Activated T-cell treated with anti-CD3 and anti-CD28 coated beads for 1 hour (primary cell): ENCODE measurements around the gene SLPI.

Experiments used
- DNase-seq: peaks from one replicate; pipeline ENCODE4 v3.0.0-alpha.2; 2020; ENCODE audit warnings: low read depth

Gene SLPI

GRCh38 chr20:45269754-45270270, 15.4 kb upstream of the SLPI start:
- DNase-seq = no peak

GRCh38 chr20:45269056-45269455, 14.7 kb upstream of the SLPI start:
- no peak for DNase-seq

GRCh38 chr20:45268531-45268930, 14.2 kb upstream of the SLPI start:
- DNase-seq = no peak

- DNase-seq = no peak
Measured at GRCh38 chr20:45266977-45267376, 12.6 kb upstream of the SLPI start.

- no peak for DNase-seq
Measured at GRCh38 chr20:45263556-45264266, 9.3 kb upstream of the SLPI start.

GRCh38 chr20:45258664-45259063, 4.3 kb upstream of the SLPI start:
- DNase-seq = no peak

- DNase-seq = no peak
Measured at GRCh38 chr20:45258259-45258658, 3.9 kb upstream of the SLPI start.

GRCh38 chr20:45257711-45258110, 3.3 kb upstream of the SLPI start:
- DNase-seq = no peak

- DNase-seq = no peak
Measured at GRCh38 chr20:45257161-45257560, 2.8 kb upstream of the SLPI start.

GRCh38 chr20:45253261-45253660, 1.1 kb downstream of the SLPI start:
- no peak for DNase-seq

- DNase-seq = no peak
Measured at GRCh38 chr20:45251884-45252560, 2.3 kb downstream of the SLPI start.

- DNase-seq = no peak
Measured at GRCh38 chr20:45248609-45249008, 5.8 kb downstream of the SLPI start.

GRCh38 chr20:45247865-45248264, 6.5 kb downstream of the SLPI start:
- DNase-seq = no peak

GRCh38 chr20:45246109-45246508, 8.3 kb downstream of the SLPI start:
- DNase-seq = no peak

GRCh38 chr20:45238139-45238538, 16.2 kb downstream of the SLPI start:
- no peak for DNase-seq

- no peak for DNase-seq
Measured at GRCh38 chr20:45235995-45236394, 18.4 kb downstream of the SLPI start.

GRCh38 chr20:45230631-45231030, 23.7 kb downstream of the SLPI start:
- no peak for DNase-seq

- no peak for DNase-seq
Measured at GRCh38 chr20:45229264-45230056, 24.9 kb downstream of the SLPI start.

- DNase-seq = no peak
Measured at GRCh38 chr20:45226287-45226686, 28.1 kb downstream of the SLPI start.

- no peak for DNase-seq
Measured at GRCh38 chr20:45223136-45223535, 31.2 kb downstream of the SLPI start.

- no peak for DNase-seq
Measured at GRCh38 chr20:45221076-45221475, 33.3 kb downstream of the SLPI start, which contains the start of gene SEMG2. SEMG2 (plus strand) TSS chr20:45221373; CDS start chr20:45221390, 17 bp downstream.

- DNase-seq = no peak
Measured at GRCh38 chr20:45218636-45219035, 35.7 kb downstream of the SLPI start.

- no peak for DNase-seq
Measured at GRCh38 chr20:45218124-45218523, 36.2 kb downstream of the SLPI start.
